ENCODE results near the gene NXN. TPM values are rescaled to one million over a fixed set of nuclear protein-coding genes. Genes with fewer than 3 reads are reported as not detected.
"Not testable (repeated sequence)": the region's sequence is repeated elsewhere in the genome, so short reads cannot be mapped to it uniquely, and the experiment has no call there.

The NXN gene
- total RNA-seq, 2 experiments from 2014 or later: 0.14 to 0.70 TPM

DNA sequence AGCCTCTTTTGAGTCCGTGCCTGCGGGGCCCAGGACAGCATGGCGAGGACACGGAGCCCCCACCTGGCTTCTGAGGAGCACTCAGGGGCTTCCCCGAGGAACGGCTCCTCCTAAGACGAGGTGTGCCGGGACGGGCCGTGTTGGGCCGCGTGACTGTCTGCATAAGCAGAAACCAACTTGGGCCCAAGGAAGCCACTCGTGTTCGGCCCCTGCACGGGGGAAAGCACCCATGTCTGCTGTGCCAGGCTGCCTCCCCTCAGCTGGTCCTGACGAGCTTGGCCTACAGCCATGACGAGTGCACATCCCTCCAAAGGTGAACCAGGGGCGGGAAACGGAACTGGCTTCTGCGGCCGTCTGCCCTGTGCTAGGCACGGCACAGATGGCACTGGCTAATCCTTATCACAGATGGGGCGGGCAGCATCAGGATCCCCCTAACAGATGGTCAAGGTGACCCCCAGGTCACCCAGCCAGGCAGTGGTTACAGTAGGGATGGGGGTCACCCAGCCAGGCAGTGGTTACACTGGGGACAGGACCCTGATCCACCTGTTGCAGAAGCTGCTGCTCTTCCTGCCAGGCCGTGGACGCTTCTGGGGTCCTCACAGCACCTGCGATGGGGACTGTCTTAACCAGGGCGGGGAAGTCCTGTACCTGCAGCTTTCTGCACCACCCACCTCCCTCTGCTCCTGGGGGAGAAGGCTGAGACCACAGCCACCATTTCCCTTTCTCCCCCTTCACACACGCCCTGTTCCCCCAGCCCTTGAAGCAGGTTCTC lies 171.9 kb downstream of the NXN start:
- Mint-ChIP-seq H3K4me1 (no peaks in the 10 kb centered on the region), H3K36me3 (no peaks in the 10 kb centered on the region), H3K9me3 (ENCODE audit: low read depth) (peaks cover 4% of the 10 kb centered on the region), H3K27ac (no peak overlapping the region), H3K27me3 (no peaks in the 10 kb centered on the region), H3K4me3 (no peak overlapping the region)
- DNase-seq (no peak), ATAC-seq (no peak)
- CTCF ChIA-PET: no interaction called here

DNA sequence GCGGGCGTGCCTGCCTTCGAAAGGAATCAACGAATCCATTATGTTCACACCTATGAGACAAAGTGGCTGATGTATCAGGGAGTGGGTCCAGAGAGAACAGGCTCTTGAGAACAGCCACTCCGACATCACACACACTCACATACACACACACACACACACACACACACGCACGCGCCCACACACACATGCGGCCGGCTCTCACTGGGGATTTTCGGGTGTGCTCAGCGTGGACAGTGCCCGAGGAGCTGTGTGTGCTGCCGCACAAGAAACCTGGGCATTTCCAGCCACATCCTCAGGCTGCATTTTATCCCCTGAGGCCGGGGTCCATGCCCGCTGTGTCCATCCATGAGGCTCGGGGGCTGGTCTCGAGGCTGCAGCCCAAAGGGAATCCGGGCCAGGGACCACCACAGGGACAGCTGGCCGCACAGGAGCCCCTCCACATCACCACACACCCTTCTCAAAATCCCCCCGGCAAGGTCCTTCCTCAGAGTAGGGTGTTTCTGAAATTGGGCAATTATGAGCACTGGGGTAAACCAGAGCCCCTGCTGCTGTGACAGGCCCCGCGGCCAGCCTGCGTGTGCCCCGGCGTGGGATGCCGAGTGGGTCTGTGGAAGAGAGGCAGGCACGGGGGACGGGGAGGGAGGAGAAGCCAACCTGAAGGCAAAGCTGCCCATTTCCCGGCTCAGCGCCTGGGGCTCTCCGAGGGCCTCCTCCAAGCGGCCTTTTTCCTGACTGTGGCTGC lies 172.6 kb downstream of the NXN start:
- H3K27me3 Mint-ChIP-seq: no peaks in the 10 kb centered on the region
- H3K36me3 Mint-ChIP-seq: no peaks in the 10 kb centered on the region
- H3K4me1 Mint-ChIP-seq: no peaks in the 10 kb centered on the region
- ATAC-seq: no peak
- CTCF ChIA-PET: no interaction called here
- H3K9me3 Mint-ChIP-seq (ENCODE audit: low read depth): no peaks in the 10 kb centered on the region
- DNase-seq: no peak
- no peak overlapping the region for H3K27ac Mint-ChIP-seq
- H3K4me3 Mint-ChIP-seq: no peak overlapping the region

DNA sequence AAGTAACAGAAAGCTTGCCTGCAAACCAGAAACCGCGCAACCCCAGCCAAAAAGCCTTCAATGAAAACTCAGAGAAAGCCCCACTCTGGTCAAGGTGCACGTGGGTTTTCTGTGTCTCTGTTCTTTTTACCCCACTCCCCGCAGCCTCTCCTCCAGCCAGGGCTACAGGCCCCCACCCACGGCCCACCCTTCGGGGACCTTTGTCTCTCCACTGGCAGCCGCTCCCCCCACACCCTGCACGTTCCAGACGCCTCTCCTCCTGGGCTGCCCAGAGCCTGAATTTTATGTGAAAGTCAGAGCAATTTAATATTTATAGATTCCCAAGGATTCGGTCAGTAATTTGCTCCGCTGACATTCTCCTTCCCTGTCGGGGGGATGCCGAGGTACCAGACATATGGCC lies 173.2 kb downstream of the NXN start:
- H3K27me3 Mint-ChIP-seq: no peaks in the 10 kb centered on the region
- DNase-seq (no peak), ATAC-seq (no peak)
- no peak overlapping the region for H3K4me3 Mint-ChIP-seq
- no peaks in the 10 kb centered on the region for H3K9me3 Mint-ChIP-seq (ENCODE audit: low read depth)
- no peak overlapping the region for H3K27ac Mint-ChIP-seq
- no peaks in the 10 kb centered on the region for H3K4me1 Mint-ChIP-seq
- H3K36me3 Mint-ChIP-seq: no peaks in the 10 kb centered on the region
- CTCF ChIA-PET: no interaction called here

DNA sequence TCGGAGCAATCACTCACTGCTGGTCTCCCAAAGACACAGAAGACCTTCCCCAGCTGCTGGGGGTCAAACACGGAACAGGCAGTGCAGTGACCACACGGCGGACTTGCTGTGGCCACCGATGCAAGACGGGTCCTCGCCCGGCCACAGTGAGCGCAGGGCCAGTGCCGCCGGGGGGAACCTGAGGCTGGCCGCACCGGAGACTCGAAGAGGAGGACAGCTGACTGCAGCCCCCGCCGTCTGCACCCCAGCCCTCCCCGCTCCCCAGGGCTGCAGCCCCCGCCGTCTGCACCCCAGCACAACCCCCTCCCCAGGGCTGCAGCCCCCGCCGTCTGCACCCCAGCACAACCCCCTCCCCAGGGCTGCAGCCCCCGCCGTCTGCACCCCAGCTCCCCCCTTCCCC lies 173.7 kb downstream of the NXN start:
- ATAC-seq; H3K27ac Mint-ChIP-seq; H3K36me3 Mint-ChIP-seq; H3K4me1 Mint-ChIP-seq; H3K27me3 Mint-ChIP-seq; H3K9me3 Mint-ChIP-seq (ENCODE audit: low read depth); DNase-seq; H3K4me3 Mint-ChIP-seq; CTCF ChIA-PET: not testable (repeated sequence)

DNA sequence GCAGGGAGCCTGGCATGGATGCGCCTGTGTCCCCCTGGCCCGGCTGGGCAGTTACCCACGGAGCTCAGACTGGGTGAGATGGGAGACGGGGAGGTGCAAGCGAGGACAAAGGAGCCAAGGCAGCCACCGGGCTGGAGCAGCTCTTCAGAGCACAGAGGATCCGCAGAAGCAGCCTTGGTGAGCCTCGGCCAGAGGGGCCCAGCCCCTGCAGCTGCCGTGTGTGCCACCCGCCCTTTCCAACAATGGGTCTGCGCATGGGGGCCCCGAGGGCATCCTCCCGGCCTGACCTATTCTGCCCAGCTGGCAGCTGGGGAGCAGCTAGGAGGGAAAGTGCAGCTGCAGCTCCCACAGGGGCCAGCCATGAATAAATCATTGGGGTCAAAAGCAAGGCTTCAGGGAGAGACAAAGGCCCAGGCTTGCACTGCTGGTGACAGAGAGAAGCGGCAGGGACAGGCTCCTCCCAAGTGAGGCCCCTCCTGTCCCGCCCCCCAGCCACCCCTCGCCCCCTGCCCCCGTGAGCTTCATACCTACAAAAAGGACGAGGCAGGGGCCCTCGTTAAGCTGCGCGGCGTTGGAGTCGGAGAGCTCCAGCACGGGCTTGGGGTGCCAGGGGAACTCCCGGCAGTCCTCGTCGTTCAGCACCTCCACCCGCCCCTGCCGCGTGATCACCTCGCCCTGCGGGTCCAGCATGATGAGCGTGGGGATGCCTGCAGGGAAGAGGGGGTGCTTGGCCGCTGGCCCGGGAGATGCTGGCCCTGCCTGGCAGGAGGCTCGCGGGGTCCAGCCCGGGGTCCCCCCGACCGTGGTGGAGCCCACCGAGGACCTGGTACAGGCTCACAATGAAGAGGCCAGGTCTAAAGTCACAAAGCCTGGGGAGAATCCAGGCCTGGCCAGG lies 174.8 kb downstream of the NXN start:
- CTCF ChIA-PET: no interaction called here
- H3K27me3 Mint-ChIP-seq: no peaks in the 10 kb centered on the region
- no peaks in the 10 kb centered on the region for H3K36me3 Mint-ChIP-seq
- H3K4me1 Mint-ChIP-seq: no peaks in the 10 kb centered on the region
- no peak for DNase-seq
- no peak for ATAC-seq
- no peak overlapping the region for H3K27ac Mint-ChIP-seq
- no peaks in the 10 kb centered on the region for H3K9me3 Mint-ChIP-seq (ENCODE audit: low read depth)
- no peak overlapping the region for H3K4me3 Mint-ChIP-seq

DNA sequence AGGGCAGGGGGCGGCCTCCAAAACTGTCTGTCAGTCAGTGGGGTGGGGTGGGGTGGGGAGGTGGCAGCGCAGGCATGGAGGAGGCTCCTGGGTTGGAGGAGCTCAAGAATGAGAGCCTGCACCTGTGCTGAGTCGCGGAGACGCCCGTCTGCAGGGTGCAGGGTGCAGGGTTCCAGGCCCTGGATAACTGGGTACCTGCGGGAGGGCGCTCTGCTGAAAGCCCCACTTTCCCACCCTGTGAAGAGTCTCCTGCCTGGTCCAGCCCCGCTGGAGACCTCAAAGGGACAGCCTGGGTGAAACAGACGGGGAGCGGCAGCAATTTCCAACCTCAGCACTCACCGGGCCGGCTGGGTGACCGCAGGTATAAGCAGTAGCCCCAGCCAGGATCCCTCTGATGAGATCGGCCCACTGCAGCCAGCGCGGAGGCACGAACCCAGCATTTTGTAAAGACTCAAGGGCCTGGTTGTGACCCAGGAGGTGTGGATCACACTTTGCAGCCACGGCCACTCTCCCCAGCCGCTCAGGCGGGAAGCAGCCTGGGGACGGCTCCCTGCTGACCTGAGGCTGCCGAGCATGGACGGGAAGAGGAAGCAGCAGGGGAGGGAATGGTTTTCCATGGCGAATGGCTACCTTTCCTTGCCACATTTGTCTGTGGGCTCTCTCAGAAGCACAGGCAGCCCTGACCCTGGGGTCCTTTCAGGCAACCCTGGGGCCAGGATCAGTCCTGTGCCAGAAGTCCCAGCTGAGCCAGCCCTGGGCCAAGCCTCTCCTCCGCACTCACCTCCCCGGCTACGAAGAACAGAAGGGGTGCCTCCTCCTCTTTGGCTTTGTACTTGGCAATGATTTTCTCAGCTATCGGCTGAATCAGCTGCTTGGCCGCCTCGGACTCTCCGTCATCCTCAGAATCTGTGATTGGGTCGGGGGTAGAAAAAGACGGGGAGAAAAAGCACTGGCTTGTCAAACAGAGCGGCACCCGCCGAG lies 176.4 kb downstream of the NXN start:
- CTCF ChIA-PET: no interaction called here
- H3K4me1 Mint-ChIP-seq: no peaks in the 10 kb centered on the region

DNA sequence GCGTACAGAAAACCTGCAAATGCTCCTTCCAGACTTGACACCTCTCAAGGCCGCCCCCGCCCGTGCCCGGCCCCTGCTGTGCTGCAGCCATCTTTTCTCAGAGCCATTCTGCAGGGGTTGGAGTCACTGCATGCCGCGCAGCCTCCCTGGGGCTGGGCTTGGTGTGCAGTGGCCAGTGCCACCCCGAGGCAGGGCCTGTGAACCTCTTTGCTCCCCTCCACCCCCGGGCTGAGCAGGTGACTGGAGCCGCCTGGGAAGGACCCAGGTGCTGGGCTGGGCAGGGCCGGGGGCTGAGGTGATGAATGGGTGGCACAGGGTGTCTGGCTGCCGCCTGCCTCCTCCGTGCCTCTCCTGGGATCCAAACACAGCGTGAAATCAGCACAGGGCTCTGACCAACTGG lies 177.1 kb downstream of the NXN start:
- H3K27ac Mint-ChIP-seq: no peak overlapping the region
- H3K4me3 Mint-ChIP-seq: no peak overlapping the region
- H3K27me3 Mint-ChIP-seq: no peaks in the 10 kb centered on the region
- DNase-seq (no peak), ATAC-seq (no peak)
- no peaks in the 10 kb centered on the region for H3K36me3 Mint-ChIP-seq
- CTCF ChIA-PET: no interaction called here
- no peaks in the 10 kb centered on the region for H3K9me3 Mint-ChIP-seq (ENCODE audit: low read depth)
- no peaks in the 10 kb centered on the region for H3K4me1 Mint-ChIP-seq

More for the DNA sequence above, 176.4 kb downstream of the NXN start:
- Mint-ChIP-seq H3K9me3 (ENCODE audit: low read depth) (no peaks in the 10 kb centered on the region), H3K36me3 (no peaks in the 10 kb centered on the region), H3K4me3 (no peak overlapping the region), H3K27ac (no peak overlapping the region), H3K27me3 (no peaks in the 10 kb centered on the region)
- no peak for ATAC-seq
- DNase-seq: no peak

DNA sequence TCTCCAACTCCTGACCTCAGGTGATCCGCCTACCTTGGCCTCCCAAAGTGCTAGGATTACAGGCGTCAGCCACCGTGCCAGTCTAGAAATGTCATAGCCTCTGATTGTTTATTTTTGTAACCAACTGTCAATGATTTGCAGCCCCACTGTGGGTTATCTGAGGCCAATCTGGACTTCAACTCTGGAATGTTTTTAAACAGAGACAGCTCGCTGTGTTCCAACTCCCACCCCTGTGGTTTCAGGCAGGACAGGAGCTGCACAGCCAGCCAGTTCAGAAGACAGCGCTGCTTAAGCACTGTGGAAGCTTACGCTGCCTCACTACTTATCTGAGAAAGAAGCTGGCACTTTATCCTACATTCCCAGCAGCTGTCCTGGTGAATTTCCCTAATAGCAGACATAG lies 177.9 kb downstream of the NXN start:
- Mint-ChIP-seq H3K4me1 (no peaks in the 10 kb centered on the region), H3K36me3 (no peaks in the 10 kb centered on the region), H3K27me3 (no peaks in the 10 kb centered on the region), H3K9me3 (ENCODE audit: low read depth) (no peaks in the 10 kb centered on the region), H3K27ac (no peak overlapping the region), H3K4me3 (no peak overlapping the region)
- no peak for DNase-seq
- ATAC-seq: no peak
- CTCF ChIA-PET: interaction anchor here (1.4 kb wide), 1 partner anchor 179 kb away, joined by 5 read pairs; no protein-coding TSS in a partner anchor

DNA sequence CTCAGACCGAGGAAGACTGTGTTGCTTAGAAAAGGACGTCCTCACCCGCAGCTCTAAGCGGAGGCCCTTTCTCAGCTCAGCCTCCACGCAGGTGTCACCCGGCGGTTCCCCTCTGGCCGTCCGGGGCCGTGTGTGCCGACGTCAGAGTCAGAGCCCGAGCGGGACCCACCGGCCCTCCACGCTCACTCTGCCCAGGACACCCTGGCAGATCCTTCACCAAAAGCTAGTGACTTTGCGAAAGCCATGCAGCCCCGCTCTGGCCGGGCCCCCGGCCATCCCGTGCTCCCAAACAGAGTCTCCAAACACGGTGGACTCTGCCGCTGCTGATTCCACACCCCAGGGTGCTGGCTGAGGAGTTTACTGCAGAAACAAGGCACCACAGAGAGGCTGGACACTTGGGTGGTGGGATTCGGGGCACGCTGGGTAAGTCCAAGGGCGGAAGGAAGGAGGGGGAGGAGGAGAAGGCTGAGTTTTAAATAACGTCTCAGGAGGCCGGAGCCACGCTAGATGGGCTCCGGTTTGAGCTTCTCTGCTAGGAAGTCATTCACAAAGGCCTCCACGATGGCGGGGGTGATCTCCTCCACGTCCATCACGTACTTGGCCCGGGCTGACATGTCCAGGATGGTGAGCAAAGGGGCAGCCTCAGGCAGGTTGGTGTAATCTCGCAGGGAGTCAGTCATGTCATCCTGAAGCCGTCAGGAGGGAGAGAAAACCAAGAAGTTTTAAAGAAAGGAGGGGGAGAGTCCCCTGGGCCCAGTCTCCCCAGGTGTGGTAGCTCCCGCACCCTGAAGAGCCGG lies 178.9 kb downstream of the NXN start:
- no peaks in the 10 kb centered on the region for H3K27me3 Mint-ChIP-seq
- CTCF ChIA-PET: interaction anchor here (1.4 kb wide), 1 partner anchor 180 kb away, joined by 5 read pairs; no protein-coding TSS in a partner anchor
- no peak for ATAC-seq
- no peak for DNase-seq
- no peaks in the 10 kb centered on the region for H3K4me1 Mint-ChIP-seq
- H3K27ac Mint-ChIP-seq: no peak overlapping the region
- H3K9me3 Mint-ChIP-seq (ENCODE audit: low read depth): no peaks in the 10 kb centered on the region
- no peak overlapping the region for H3K4me3 Mint-ChIP-seq
- H3K36me3 Mint-ChIP-seq: no peaks in the 10 kb centered on the region

DNA sequence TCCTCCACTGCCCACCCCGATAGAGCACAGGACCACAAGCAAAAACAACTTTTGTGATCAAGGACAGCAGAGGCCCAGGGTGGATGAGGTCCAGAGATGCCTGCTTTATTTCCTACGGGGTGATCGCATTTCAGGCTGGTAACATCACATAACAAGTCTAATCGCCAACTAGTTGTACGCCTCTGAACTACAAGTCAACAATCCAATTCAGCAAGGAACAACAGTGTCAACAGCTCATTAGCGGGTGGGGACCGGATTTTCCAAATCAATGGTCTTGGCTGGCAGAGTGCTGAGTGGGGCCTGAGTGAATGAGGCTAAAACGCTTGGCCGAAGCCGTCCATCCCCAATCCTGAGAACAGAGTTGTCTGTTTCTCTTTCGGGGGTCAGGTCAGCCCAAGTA lies 180.3 kb downstream of the NXN start:
- Mint-ChIP-seq H3K4me1 (peaks cover 6% of the 10 kb centered on the region), H3K36me3 (no peaks in the 10 kb centered on the region), H3K9me3 (ENCODE audit: low read depth) (no peaks in the 10 kb centered on the region), H3K27ac (no peak overlapping the region), H3K4me3 (no peak overlapping the region), H3K27me3 (no peaks in the 10 kb centered on the region)
- CTCF ChIA-PET: interaction anchor here (1.1 kb wide), 1 partner anchor 197 kb away, joined by 5 read pairs; the partner anchor contains the start of gene TIMM22
- ATAC-seq (no peak), DNase-seq (no peak)

DNA sequence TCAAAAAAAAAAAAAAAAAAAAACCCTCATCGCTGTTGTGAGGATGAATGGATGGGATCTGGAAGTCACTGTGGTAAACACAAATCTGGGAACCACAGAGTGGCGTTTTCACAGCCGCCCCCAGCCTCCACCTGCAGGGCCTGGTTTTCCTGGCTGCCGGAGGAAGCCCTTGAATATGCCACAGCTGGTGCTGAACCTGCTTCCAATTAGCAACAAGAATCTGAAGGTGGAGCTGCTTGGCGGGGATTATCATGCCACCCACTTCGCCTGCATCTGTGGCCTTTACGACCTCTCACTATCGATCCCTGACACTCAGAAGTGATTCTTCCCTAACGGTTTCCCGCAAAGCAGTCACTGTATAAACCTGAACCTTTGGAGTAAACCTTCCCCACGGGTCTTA lies 181.3 kb downstream of the NXN start:
- DNase-seq (no peak), ATAC-seq (no peak)
- Mint-ChIP-seq H3K36me3 (no peaks in the 10 kb centered on the region), H3K27me3 (no peaks in the 10 kb centered on the region), H3K27ac (no peak overlapping the region), H3K4me1 (peaks cover 6% of the 10 kb centered on the region), H3K9me3 (ENCODE audit: low read depth) (no peaks in the 10 kb centered on the region), H3K4me3 (no peak overlapping the region)
- CTCF ChIA-PET: interaction anchor here (0.8 to 1.1 kb wide), 3 partner anchors 54 to 198 kb away, joined by 3 to 5 read pairs (median 3); partner anchors contain the start of gene TIMM22
